HUDEP-2 (cell line): ENCODE data around the gene CABLES1.
"Not testable (repeated sequence)": the region's sequence is repeated elsewhere in the genome, so short reads cannot be mapped to it uniquely, and the experiment has no call there.

ENCODE experiments used
- DNase-seq, 76 experiments: peaks; one replicate each; lab custom pipeline; 2025; ENCODE audit not compliant: unreplicated experiment in 76 of 76; lab: John Stamatoyannopoulos, UW

CABLES1 gene

GRCh38 chr18:23280844-23281243 is 145.6 kb downstream of the CABLES1 start:
- DNase-seq: no peak

- DNase-seq: no peak
These were observed 146.5 kb downstream of the CABLES1 start for GRCh38 chr18:23281626-23282436.

- no peak for DNase-seq
These were observed 147.1 kb downstream of the CABLES1 start for GRCh38 chr18:23282437-23282781.

GRCh38 chr18:23283916-23284430 is 148.7 kb downstream of the CABLES1 start:
- no peak for DNase-seq

GRCh38 chr18:23284629-23285028 is 149.3 kb downstream of the CABLES1 start:
- DNase-seq: no peak

GRCh38 chr18:23285581-23285980 is 150.3 kb downstream of the CABLES1 start:
- not testable (repeated sequence) for DNase-seq

- DNase-seq: no peak
These were observed 156.3 kb downstream of the CABLES1 start for GRCh38 chr18:23291456-23292205.

- DNase-seq: no peak
These were observed 165.0 kb downstream of the CABLES1 start for GRCh38 chr18:23300231-23300805.

- no peak for DNase-seq
These were observed 166.7 kb downstream of the CABLES1 start for GRCh38 chr18:23301972-23302371.

GRCh38 chr18:23302511-23302850 is 167.2 kb downstream of the CABLES1 start:
- no peak for DNase-seq

- no peak for DNase-seq
These were observed 167.7 kb downstream of the CABLES1 start for GRCh38 chr18:23302851-23303527.

- no peak for DNase-seq
These were observed 171.5 kb downstream of the CABLES1 start for GRCh38 chr18:23306822-23307221.

GRCh38 chr18:23307567-23308295 is 172.4 kb downstream of the CABLES1 start:
- no peak for DNase-seq
